Measurements from ENCODE around the gene SERHL2.

- TF ChIP-seq NR1H2 (CRISPR knock-in tag; IDR thresholded peaks at IDR 0.05), result no peak
- TF ChIP-seq, protein P1, sequence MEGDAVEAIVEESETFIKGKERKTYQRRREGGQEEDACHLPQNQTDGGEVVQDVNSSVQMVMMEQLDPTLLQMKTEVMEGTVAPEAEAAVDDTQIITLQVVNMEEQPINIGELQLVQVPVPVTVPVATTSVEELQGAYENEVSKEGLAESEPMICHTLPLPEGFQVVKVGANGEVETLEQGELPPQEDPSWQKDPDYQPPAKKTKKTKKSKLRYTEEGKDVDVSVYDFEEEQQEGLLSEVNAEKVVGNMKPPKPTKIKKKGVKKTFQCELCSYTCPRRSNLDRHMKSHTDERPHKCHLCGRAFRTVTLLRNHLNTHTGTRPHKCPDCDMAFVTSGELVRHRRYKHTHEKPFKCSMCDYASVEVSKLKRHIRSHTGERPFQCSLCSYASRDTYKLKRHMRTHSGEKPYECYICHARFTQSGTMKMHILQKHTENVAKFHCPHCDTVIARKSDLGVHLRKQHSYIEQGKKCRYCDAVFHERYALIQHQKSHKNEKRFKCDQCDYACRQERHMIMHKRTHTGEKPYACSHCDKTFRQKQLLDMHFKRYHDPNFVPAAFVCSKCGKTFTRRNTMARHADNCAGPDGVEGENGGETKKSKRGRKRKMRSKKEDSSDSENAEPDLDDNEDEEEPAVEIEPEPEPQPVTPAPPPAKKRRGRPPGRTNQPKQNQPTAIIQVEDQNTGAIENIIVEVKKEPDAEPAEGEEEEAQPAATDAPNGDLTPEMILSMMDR (IDR thresholded peaks at IDR 0.05), result no peak
- no peak for TF ChIP-seq CREM (CRISPR knock-in tag; IDR thresholded peaks at IDR 0.05)
- no peak for TF ChIP-seq SMAD3 (CRISPR knock-in tag; IDR thresholded peaks at IDR 0.05; ENCODE audit: borderline replicate concordance)
- TF ChIP-seq MAX (CRISPR knock-in tag; IDR thresholded peaks at IDR 0.05), result no peak
- no peak for TF ChIP-seq ZNF317 (CRISPR knock-in tag; IDR thresholded peaks at IDR 0.05; ENCODE audit: borderline replicate concordance, low read depth)
- TF ChIP-seq, protein P2, sequence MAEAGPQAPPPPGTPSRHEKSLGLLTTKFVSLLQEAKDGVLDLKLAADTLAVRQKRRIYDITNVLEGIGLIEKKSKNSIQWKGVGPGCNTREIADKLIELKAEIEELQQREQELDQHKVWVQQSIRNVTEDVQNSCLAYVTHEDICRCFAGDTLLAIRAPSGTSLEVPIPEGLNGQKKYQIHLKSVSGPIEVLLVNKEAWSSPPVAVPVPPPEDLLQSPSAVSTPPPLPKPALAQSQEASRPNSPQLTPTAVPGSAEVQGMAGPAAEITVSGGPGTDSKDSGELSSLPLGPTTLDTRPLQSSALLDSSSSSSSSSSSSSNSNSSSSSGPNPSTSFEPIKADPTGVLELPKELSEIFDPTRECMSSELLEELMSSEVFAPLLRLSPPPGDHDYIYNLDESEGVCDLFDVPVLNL (CRISPR knock-in tag; IDR thresholded peaks at IDR 0.05; ENCODE audit: borderline replicate concordance, low read depth), result no peak
- TF ChIP-seq SP1 (CRISPR knock-in tag; conservative IDR thresholded peaks at IDR 0.05), result no peak
- TF ChIP-seq CBFB (CRISPR knock-in tag; IDR thresholded peaks at IDR 0.05; ENCODE audit: low read depth), result no peak
- TF ChIP-seq MXD4 (CRISPR knock-in tag; IDR thresholded peaks at IDR 0.05; ENCODE audit: borderline replicate concordance), result no peak
- TF ChIP-seq NFE2L1 (CRISPR knock-in tag; IDR thresholded peaks at IDR 0.05), result no peak
These were observed 25.0 kb upstream of the SERHL2 start for GRCh38 chr22:42528591-42529307.
